GM21717 (cell line): ENCODE measurements around the gene GALNT14.

Source experiments
- ATAC-seq: cut with Tn5 transposase; IDR thresholded peaks from one replicate; pipeline ENCODE4 v1.9.1; 2021; ENCODE audit warnings: mild to moderate bottlenecking, moderate library complexity; ENCODE audit not compliant: unreplicated experiment

Gene GALNT14

DNA sequence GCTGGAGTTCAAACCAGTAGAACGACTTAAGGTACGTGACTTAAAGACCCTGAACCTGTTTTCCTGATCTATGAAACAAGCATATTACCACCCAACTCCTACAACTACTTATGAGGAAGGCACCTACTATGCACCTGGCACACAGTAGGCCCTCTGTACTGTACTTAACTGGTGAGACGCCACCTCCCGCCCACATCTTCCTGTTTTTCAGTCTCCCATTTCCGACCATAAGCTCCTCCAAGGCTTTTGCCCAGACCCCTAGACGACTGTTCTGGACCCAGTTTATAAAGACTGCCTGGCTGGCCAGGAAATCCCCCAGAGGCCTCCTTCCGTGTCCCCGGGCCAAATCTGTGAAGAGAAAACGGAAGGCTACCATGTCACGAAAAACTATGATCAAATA, 1.5 kb downstream of the GALNT14 start:
- ATAC-seq: no peak

DNA sequence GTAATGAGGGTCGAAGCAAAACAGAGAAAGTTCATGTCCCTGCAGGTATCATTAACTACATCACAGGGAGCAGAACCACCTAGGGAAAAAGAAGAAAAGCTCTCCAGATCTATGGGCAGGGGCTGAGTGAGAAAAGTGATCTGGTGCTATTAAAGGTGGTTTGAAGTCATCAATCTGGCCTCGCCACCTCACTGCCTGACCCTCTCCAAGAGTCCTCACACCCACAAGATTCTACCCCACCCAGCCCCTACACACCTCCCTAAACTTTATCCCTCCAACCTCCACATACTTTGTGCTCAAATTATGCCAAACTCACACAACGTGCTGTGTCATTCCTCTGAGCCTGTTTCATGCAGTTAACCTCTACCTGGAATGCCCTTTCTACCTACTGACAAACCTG, 2.2 kb downstream of the GALNT14 start:
- no peak for ATAC-seq

DNA sequence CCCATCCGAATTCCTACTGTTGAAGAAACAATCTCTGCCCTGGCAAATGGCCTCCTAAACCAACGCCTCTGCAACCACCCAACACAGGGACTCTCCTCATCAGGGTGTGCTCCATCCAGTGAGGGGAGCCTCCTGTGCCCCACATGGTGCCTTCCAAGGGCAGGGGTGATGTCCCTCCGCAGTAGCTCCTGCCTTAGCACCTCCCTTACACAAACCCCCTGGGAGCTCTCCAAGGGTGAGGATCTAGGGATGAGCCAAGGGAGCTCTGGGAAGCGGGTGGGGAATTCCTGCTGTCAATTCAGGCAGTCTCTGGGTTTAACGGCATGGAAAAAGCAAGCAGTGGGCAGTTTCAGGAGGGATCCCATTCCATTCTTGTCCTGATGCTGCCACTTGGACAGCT, 3.8 kb downstream of the GALNT14 start:
- no peak for ATAC-seq

DNA sequence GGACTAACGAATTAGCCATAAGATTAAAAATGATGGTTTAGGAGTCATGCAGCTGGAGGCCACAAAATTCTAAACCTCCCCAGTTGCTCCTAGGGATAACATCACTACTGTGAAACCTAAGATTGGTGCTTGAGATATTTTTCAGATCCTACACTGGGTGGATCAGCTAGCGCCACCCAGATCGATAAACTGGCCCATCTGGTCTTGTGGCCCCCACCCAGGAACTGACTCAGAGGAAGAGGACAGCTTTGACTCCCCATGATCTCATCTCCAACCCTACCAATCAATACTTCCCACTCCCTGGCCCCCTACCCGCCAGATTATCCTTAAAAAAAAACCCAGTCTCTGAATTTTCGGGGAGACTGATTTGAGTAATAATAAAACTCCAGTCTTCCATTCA, 5.5 kb downstream of the GALNT14 start:
- ATAC-seq: no peak

DNA sequence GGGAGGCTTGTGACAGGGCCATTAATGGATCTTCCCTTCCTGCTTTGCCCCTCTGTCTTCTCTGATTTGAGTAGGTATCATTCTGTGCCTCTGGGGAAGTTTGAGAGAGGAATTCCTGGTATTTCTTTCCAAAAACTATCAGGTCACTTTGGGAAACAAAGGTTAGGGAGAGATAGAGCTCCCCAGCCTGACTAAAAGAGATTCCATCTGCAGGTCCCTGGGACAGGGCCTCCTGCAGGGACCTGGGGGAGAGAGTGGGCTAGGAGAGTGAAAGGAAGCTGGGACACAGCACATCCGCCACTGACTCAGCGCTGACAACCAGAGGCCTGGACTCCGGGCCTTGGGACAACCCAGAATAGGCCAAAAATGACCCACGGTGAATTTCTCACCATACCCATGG, 6.4 kb downstream of the GALNT14 start:
- no peak for ATAC-seq

DNA sequence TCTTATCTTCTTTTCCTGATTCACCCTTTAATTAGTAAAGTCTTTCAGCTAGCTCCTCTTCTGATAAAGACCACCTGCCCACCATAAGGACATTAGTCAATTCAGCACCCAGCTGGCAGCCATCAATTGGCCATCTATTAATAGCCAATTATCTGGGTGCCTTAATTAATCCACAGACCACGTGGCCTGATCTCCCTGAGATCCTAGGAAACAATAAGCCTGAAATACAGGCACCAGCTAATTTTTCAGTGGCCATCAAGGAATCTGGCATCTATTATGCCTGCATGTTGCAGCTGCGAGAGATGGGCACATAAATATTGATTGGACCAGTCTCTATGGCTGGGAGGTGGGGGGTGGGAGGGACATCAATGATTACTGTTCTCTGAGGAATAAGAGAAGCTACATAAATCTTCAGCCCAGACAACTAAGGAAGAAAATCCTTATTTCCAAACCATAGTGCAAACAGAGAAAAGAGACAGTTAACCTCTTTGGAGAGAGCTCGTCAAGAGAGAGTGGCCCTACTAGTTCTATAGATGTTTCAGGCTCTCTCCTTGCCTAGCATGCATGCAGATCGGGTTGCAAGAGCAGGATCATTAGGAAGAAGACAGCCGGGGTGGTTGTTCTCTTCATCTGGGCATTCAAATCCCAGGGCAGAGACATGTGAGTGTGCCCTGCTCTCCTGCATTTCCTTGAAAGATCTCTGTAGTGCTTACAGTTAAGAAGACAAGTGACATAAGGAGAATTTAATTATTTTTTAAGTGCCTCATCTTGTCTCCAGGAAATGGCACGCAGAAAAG, 8.7 kb downstream of the GALNT14 start:
- ATAC-seq: no peak

DNA sequence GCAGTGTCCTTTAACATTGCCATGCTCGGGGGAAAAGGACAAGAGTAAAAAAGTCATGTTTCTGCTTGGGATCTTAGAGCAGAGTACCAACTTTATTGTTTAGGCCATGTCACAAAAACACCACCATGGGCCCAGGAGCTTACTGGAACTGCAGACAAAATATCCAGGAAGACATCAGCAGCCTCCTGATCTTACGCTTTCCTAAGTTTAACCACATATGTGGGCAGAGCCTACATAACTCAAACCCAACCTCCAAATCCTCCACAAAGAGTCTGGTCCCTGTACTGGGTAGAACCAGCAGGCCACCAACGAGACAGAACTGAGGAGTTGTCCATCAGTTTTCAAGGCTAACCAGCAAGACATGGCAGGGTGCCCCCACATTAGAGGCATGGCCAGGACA, 10.3 kb downstream of the GALNT14 start:
- ATAC-seq: no peak

- ATAC-seq: no peak
Observed at GRCh38 chr2:31125918-31126695, 12.1 kb downstream of the GALNT14 start.

- no peak for ATAC-seq
Observed at GRCh38 chr2:31124904-31125303, 13.3 kb downstream of the GALNT14 start.

DNA sequence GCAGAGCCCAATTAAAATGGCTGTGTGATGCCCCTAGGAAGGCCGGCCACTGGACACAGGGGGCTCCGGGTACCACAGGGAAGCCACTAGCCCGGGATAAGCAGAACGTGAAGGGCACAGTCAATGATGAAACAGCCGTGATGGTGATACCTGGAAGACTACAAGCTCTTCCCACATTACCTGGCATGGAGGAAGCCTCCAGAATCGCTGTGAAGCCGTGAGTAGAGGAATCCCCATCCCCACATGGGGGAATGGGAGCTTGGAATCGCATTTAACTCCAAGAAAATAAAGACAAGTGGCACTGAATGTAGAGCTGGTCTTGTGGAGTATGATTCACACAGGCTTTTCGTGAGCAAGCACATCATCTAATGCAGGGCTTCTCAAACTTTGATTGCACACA, 16.1 kb downstream of the GALNT14 start:
- no peak for ATAC-seq

DNA sequence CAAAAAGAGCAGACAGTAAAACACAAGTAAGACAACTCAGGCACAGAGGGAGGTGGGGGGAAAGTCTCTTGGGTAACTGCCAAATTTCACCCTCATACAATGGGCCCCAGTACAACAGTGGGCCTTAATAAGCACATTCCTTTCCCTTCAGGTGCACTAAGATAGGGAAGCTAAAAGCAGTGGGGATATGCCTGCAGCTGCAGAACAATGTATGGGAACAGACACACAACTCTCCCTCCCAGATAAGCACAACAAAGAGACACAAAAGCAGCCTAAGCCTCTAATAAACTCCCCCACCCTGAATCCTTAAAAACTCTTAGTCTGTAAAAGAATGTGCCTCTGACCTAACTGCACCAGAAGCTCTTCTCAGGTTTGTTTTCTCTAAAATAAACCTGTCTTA, 24.5 kb downstream of the GALNT14 start:
- ATAC-seq: no peak

GRCh38 chr2:31112544-31112943, 25.7 kb downstream of the GALNT14 start:
- ATAC-seq: no peak

DNA sequence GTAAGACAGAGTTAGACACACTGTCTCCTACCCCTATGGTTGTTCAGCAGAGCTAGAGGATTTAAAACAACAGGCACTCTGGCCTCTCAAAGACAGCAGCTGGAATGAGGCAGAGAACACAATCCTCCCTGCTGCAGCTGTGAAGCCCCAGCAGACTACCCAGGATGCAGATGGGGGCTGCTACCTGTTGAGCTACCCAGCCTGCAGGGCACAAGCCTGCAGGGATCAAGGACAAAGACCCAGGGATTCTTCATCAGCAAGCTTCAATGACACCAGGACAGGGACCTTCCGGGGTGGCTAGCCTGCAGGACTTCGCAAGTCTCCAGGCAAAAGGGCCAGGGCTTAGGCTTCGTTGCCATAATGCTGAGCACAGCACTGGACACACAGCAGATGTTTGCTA, 27.2 kb downstream of the GALNT14 start:
- ATAC-seq: no peak

DNA sequence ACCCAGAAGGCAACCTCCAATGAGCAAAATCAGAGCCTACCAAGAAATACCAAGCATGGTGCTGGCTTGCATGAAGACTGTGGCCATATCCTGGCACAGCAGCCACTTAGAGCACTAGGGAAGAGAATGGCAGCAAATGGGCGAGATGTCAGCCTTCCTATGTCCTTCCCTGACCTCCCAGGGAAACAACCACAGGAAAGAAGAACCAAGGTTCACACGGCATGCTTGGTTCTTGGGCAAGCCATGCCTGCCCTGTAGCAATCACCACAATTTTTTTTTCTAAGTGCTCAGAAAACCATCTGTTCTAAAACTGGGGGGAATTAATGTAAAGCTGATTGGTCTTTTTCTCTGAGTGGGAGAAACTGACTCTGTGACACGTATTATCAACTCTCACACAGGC, 27.8 kb downstream of the GALNT14 start:
- ATAC-seq: no peak

GRCh38 chr2:31109633-31110192, 28.5 kb downstream of the GALNT14 start:
- no peak for ATAC-seq

DNA sequence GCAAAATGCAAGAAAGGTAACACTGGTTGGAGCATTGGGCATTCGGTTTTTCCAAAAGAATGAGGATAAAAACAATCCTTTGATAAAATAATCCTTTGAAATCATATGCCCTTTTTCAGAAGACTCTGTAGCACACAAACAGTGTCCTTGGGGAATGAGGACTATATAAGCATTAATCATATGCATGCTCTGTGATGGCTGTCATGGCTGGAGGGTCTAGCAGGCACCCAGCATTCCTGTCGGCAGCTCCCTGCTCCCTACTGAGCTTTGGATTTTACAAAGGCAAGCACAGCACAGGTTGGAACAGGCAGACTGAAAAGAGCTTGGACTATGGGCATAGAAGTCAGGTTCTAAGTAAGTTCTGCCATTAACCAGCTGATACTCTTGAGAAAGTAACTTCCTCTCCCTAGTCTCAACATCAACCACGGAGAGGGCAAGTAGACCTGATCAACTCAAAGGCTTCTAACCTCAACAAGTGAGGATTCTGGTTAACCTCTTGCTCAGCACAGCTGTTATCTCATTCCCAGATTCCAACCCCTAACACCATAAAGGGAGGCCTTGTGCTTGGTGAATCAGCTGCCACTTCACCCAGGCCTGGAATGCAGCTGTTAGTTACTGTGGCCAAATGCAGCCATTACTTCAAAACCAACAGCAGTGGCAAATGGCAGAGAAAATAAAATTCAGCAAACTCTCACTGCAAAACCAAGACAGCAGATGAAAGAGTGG, 29.5 kb downstream of the GALNT14 start:
- ATAC-seq: no peak

GRCh38 chr2:31107591-31108300, 30.5 kb downstream of the GALNT14 start:
- no peak for ATAC-seq

GRCh38 chr2:31101701-31102100, 36.5 kb downstream of the GALNT14 start:
- no peak for ATAC-seq

- ATAC-seq: no peak
Observed at GRCh38 chr2:31097962-31098613, 40.2 kb downstream of the GALNT14 start.

DNA sequence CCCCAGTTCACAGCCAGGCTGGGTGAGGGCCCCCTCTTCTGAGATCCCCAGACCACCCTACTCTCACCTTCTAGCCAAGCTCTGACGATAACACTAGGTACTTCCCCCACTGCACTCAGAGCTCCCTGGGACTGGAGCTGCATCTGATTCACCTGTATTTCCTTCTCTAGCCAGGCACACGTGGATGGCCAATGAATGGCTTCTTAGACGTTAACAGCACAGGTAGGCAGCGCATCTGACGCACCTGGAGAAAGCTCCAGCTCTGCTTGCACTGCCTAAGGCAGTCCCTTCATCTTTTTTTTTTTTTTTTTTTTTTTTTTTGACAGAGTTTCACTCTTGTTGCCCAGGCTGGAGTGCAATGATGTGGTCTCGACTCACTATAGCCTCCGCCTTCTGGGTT, 48.1 kb downstream of the GALNT14 start:
- no peak for ATAC-seq
